Endothelial cell of umbilical vein (primary cell): Measurements from ENCODE around the gene EVA1A. TPM values are rescaled to one million over a fixed set of nuclear protein-coding genes. Genes with fewer than 3 reads are reported as not detected.

ENCODE experiments used
- BruUV-seq: library from RNA; stranded (reverse); fragments of 400-500 nt; replicated peaks from 2 replicates; lab custom pipeline; 2021; lab: Mats Ljungman, UMichigan
- CTCF ChIA-PET: fragments of 300-600, 350-600 bp; sonication (Branson Sonifier 250); formaldehyde crosslinking; loops from one replicate; lab custom pipeline; 2021; ENCODE audit warnings: antibody characterized with exemption, inconsistent platforms; lab: Charles Lee
- POLR2A ChIA-PET: fragments of 300-600, 350-600 bp; sonication (Branson Sonifier 250); formaldehyde crosslinking; loops from one replicate; lab custom pipeline; 2021; ENCODE audit warnings: antibody characterized with exemption, inconsistent platforms; lab: Charles Lee
- DNase-seq: peaks from one replicate; pipeline ENCODE4 v3.0.0-alpha.2; 2011; ENCODE audit warnings: low read depth, low spot score
- FAIRE-seq: peaks from 2 replicates; lab custom pipeline; 2011; peaks lifted over from hg19 to GRCh38; lab: Jason Lieb, UNC
- H2AFZ ChIP-seq: 2 replicates; pipeline ENCODE4 v1.6.0; 2012; ENCODE audit warnings: low read depth, low read length, control low read depth, inconsistent platforms
- H3K27ac ChIP-seq: 2 replicates; pipeline ENCODE4 v1.5.1; 2011; ENCODE audit warnings: low read depth, mild to moderate bottlenecking, control low read depth, low read length, moderate library complexity; ENCODE audit not compliant: insufficient read depth
- H3K27me3 ChIP-seq, 2 experiments: 2 replicates each; pipeline versions ENCODE4 v1.6.0 to v1.6.1; 2011; ENCODE audit warnings: low read length in 2 of 2, mixed read lengths in 1 of 2; ENCODE audit not compliant: control insufficient read depth in 2 of 2, insufficient read depth in 2 of 2
- H3K36me3 ChIP-seq, 2 experiments: 2 replicates in 1 of 2; 3 replicates in 1 of 2; pipeline ENCODE4 v1.5.1; 2011; ENCODE audit warnings: low read length in 2 of 2, mild to moderate bottlenecking in 1 of 2, moderate library complexity in 1 of 2; ENCODE audit not compliant: control insufficient read depth in 2 of 2, insufficient read depth in 2 of 2; ENCODE audit errors: extremely low read depth in 1 of 2
- H3K4me1 ChIP-seq: 3 replicates; pipeline ENCODE4 v1.5.1; 2011; ENCODE audit warnings: mild to moderate bottlenecking, low read length; ENCODE audit not compliant: control insufficient read depth, insufficient read depth; ENCODE audit errors: extremely low read depth
- H3K4me2 ChIP-seq: 2 replicates; pipeline ENCODE4 v1.6.1; 2011; ENCODE audit warnings: low read length, control low read depth, mixed read lengths; ENCODE audit not compliant: insufficient read depth
- H3K4me3 ChIP-seq, 3 experiments: fragments of 200-600 bp in 1 of 3; sonication (generic), shearing (Covaris generic) in 1 of 3; replicated peaks in 1 of 3; 2 replicates each; pipeline ENCODE4 v1.5.1; 2011 to 2016; ENCODE audit warnings: control low read depth in 3 of 3, low read length in 3 of 3, mild to moderate bottlenecking in 2 of 3, inconsistent platforms in 1 of 3, low read depth in 1 of 3, moderate library complexity in 1 of 3; ENCODE audit not compliant: insufficient read depth in 1 of 3
- H3K79me2 ChIP-seq: 2 replicates; pipeline ENCODE4 v1.6.0; 2012; ENCODE audit warnings: low read length, inconsistent platforms; ENCODE audit not compliant: control insufficient read depth, insufficient read depth
- H3K9ac ChIP-seq: replicated peaks from 2 replicates; pipeline ENCODE3; 2011; ENCODE audit warnings: low read length, control low read depth; ENCODE audit not compliant: insufficient read depth; ENCODE audit errors: extremely low read depth
- H3K9me1 ChIP-seq: replicated peaks from 3 replicates; pipeline ENCODE4 v1.6.0; 2011; ENCODE audit warnings: mild to moderate bottlenecking, low read length; ENCODE audit not compliant: control insufficient read depth, insufficient read depth; ENCODE audit errors: extremely low read depth
- H3K9me3 ChIP-seq: replicated peaks from 2 replicates; pipeline ENCODE4 v1.5.1; 2012; ENCODE audit warnings: low read length, inconsistent platforms; ENCODE audit not compliant: control insufficient read depth, insufficient read depth
- H4K20me1 ChIP-seq: replicated peaks from 2 replicates; pipeline ENCODE3; 2011; ENCODE audit warnings: mild to moderate bottlenecking, low read length; ENCODE audit not compliant: control insufficient read depth, insufficient read depth; ENCODE audit errors: extremely low read depth
- CTCF ChIP-seq, 2 donors: IDR thresholded peaks; 1 replicate in 1 of 2; 2 replicates in 1 of 2; pipeline ENCODE4 v1.5.1; 2011; ENCODE audit warnings: low read length in 2 of 2, mild to moderate bottlenecking in 2 of 2, moderate library complexity in 2 of 2, control low read depth in 1 of 2, inconsistent platforms in 1 of 2, low read depth in 1 of 2; ENCODE audit not compliant: insufficient read depth in 1 of 2; ENCODE audit errors: extremely low read depth in 1 of 2
- EZH2 ChIP-seq: IDR thresholded peaks from 2 replicates; pipeline ENCODE4 v1.6.1; 2012; ENCODE audit warnings: borderline replicate concordance, low read depth, mild to moderate bottlenecking, moderate library complexity, low read length, inconsistent platforms; ENCODE audit not compliant: severe bottlenecking
- FOS ChIP-seq: IDR thresholded peaks from 2 replicates; pipeline ENCODE4 v1.6.1; 2011; ENCODE audit warnings: mild to moderate bottlenecking, low read length, moderate library complexity, borderline replicate concordance; ENCODE audit not compliant: insufficient read depth
- GATA2 ChIP-seq: IDR thresholded peaks from 2 replicates; pipeline ENCODE4 v1.7.0; 2011; ENCODE audit warnings: low read depth, mild to moderate bottlenecking, moderate library complexity, mixed read lengths, low read length; ENCODE audit not compliant: insufficient read length, insufficient read depth
- JUN ChIP-seq: IDR thresholded peaks from 2 replicates; pipeline ENCODE4 v1.6.1; 2011; ENCODE audit warnings: borderline replicate concordance, low read depth; ENCODE audit not compliant: insufficient read length, insufficient read depth
- MYC ChIP-seq: IDR thresholded peaks from one replicate; pipeline ENCODE4 v1.6.1; 2011; ENCODE audit warnings: mild to moderate bottlenecking, low read depth, low read length
- POLR2A ChIP-seq: IDR thresholded peaks from 2 replicates; pipeline ENCODE4 v1.6.1; 2012; ENCODE audit warnings: low read depth, mild to moderate bottlenecking, control low read depth, low read length
- POLR2AphosphoS5 ChIP-seq: IDR thresholded peaks from 2 replicates; pipeline ENCODE4 v1.6.1; 2012; ENCODE audit warnings: low read depth, mild to moderate bottlenecking, control low read depth, low read length, moderate library complexity; ENCODE audit not compliant: insufficient read depth
- dilution Hi-C: fragments of 300-500 bp; cut with MboI; formaldehyde crosslinking; loops from one replicate; pipeline ENCODE4 v1.15.0; 2019; ENCODE audit warnings: low sequenced_read_pairs; ENCODE audit not compliant: extremely low pct_ligation_motif_present
- intact Hi-C: fragments of 100-400 bp; cut with micrococcal nuclease; formaldehyde crosslinking; loops from one replicate; pipeline ENCODE4 v1.10.0; 2022
- polyA plus RNA-seq, 4 experiments: library from polyadenylated mRNA; depleted of rRNA in 3 of 4; stranded (reverse) in 3 of 4; unstranded in 1 of 4; fragments of >200 nt; gene quantifications; 2 replicates each; pipeline versions ENCODE4 v1.2.1 to v1.2.3, GENCODE V29; 2011 to 2012; ENCODE audit warnings: missing spikeins in 1 of 4
- total RNA-seq: library from RNA; stranded (reverse); gene quantifications from 2 replicates; pipeline ENCODE4 v1.2.3, GENCODE V29; 2021
- TF ChIP-seq, protein P1 (sequence below): IDR thresholded peaks from 2 replicates; pipeline ENCODE4 v1.6.1; 2011; ENCODE audit not compliant: insufficient read depth, insufficient read length

Gene EVA1A
- total and polyA plus RNA-seq, 2 donors (not counting 3 experiments of a cell fraction or from before 2014, with no cell fraction given) = 52.6 to 66.5 TPM

GRCh38 chr2:75548036-75548573 is 12.6 kb downstream of the EVA1A start:
- peak; percentile 24 for FAIRE-seq
- dilution Hi-C loops (no loop called here), intact Hi-C loops (loop anchor here (5.0 kb wide), 1 partner anchor 81 kb away; no protein-coding TSS in a partner anchor)
- POLR2A ChIA-PET = no interaction called here
- H3K4me2 ChIP-seq = no peak overlapping the region
- no peaks in the 10 kb centered on the region for H3K27me3 ChIP-seq
- BruUV-seq = no TSS peak
- H2AFZ ChIP-seq = no peak overlapping the region
- DNase-seq = peak; percentile 34
- H3K9ac ChIP-seq = no peak overlapping the region
- H3K79me2 ChIP-seq = peaks cover 35% of the 10 kb centered on the region
- H3K9me3 ChIP-seq = no peaks in the 10 kb centered on the region
- H3K9me1 ChIP-seq = peaks cover 3% of the 10 kb centered on the region
- peaks cover 7% of the 10 kb centered on the region for H4K20me1 ChIP-seq
- no peak overlapping the region for H3K4me3 ChIP-seq
- CTCF ChIA-PET = interaction anchor here (0.8 to 1.3 kb wide), 3 partner anchors 8 to 60 kb away, joined by 3 read pairs; no protein-coding TSS in a partner anchor
- peaks cover 12% of the 10 kb centered on the region for H3K4me1 ChIP-seq
- peak overlapping the region; percentile 51 for H3K27ac ChIP-seq
- TF ChIP-seq EZH2 = no peak
- TF ChIP-seq POLR2AphosphoS5 = no peak
- no peak for TF ChIP-seq MYC
- TF ChIP-seq GATA2 = no peak
- TF ChIP-seq, protein P1, sequence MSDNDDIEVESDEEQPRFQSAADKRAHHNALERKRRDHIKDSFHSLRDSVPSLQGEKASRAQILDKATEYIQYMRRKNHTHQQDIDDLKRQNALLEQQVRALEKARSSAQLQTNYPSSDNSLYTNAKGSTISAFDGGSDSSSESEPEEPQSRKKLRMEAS = no peak
- TF ChIP-seq JUN = no peak
- no peak for TF ChIP-seq FOS
- no peak for TF ChIP-seq CTCF (IDR thresholded peaks at IDR 0.05; ENCODE audit: extremely low read depth in 1 of 2, insufficient read depth in 1 of 2, low read depth in 1 of 2, low read length in 2 of 2)
- no peak for TF ChIP-seq POLR2A
- peaks cover 4 to 6% of the 10 kb centered on the region in 2 experiments for H3K36me3 ChIP-seq
